Gastrocnemius medialis (tissue), 4 donors: ENCODE measurements around the gene CLEC6A.
"Not testable (repeated sequence)": the region's sequence is repeated elsewhere in the genome, so short reads cannot be mapped to it uniquely, and the experiment has no call there.

Source experiments
- POLR2A ChIP-seq, 2 donors: fragments of 450-650 bp; IDR thresholded peaks; one replicate each; pipeline ENCODE4 v1.6.1; 2017; ENCODE audit warnings: antibody characterized with exemption in 2 of 2, mild to moderate bottlenecking in 2 of 2, moderate library complexity in 2 of 2
- TF ChIP-seq, protein P1 (sequence below), 5 experiments: fragments of 450-650 bp in 3 of 5; fragments of 200-600 bp in 2 of 5; sonication (generic) in 2 of 5; IDR thresholded peaks in 4 of 5; conservative IDR thresholded peaks in 1 of 5; 1 replicate in 4 of 5; 2 replicates in 1 of 5; pipeline ENCODE4 v1.5.1; 2016 to 2019; ENCODE audit warnings: antibody characterized with exemption in 5 of 5, mild to moderate bottlenecking in 3 of 5, moderate library complexity in 3 of 5

DNA sequence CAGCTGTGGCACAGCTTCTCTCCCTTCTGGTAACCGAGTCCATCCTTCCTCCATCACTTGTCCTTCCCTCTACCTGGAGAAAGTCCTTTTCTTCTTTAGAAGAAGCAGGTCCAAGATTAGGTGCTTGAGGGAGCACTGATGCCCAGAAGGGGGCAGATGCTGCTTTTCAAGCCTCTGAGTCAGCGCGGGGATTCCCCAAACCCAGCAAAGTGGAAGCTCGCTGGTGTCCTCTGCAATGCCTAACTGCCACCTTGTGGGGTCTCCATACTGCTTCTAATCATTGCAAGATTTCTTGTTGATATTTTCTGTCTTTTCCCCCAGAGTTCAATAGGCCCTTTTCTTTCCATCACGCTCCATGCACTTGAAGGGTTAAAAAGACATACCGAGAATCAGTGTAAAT is 36.2 kb upstream of the CLEC6A start:
- TF ChIP-seq POLR2A (IDR thresholded peaks at IDR 0.05): not testable (repeated sequence)
- TF ChIP-seq, protein P1, sequence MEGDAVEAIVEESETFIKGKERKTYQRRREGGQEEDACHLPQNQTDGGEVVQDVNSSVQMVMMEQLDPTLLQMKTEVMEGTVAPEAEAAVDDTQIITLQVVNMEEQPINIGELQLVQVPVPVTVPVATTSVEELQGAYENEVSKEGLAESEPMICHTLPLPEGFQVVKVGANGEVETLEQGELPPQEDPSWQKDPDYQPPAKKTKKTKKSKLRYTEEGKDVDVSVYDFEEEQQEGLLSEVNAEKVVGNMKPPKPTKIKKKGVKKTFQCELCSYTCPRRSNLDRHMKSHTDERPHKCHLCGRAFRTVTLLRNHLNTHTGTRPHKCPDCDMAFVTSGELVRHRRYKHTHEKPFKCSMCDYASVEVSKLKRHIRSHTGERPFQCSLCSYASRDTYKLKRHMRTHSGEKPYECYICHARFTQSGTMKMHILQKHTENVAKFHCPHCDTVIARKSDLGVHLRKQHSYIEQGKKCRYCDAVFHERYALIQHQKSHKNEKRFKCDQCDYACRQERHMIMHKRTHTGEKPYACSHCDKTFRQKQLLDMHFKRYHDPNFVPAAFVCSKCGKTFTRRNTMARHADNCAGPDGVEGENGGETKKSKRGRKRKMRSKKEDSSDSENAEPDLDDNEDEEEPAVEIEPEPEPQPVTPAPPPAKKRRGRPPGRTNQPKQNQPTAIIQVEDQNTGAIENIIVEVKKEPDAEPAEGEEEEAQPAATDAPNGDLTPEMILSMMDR (IDR thresholded peaks at IDR 0.05 in 4 of 5, conservative IDR thresholded peaks at IDR 0.05 in 1 of 5): not testable (repeated sequence)
